CD8-positive, alpha-beta memory T cell (primary cell): Measurements from ENCODE around the gene SCEL. TPM values are rescaled to one million over a fixed set of nuclear protein-coding genes. Genes with fewer than 3 reads are reported as not detected.

Source experiments
- CTCF ChIA-PET: fragments of 350-600 bp; sonication (Branson Sonifier 250); formaldehyde crosslinking; loops from one replicate; lab custom pipeline; 2021; ENCODE audit warnings: antibody characterized with exemption; lab: Charles Lee
- POLR2A ChIA-PET: fragments of 350-600 bp; sonication (Branson Sonifier 250); formaldehyde crosslinking; loops from one replicate; lab custom pipeline; 2021; ENCODE audit warnings: antibody characterized with exemption; lab: Charles Lee
- DNase-seq, 5 donors: peaks; one replicate each; pipeline versions ENCODE4 v3.0.0 to v3.0.0-alpha.2; 2020 to 2022; ENCODE audit warnings: mixed read lengths in 1 of 5
- H3K27ac ChIP-seq: one replicate; pipeline ENCODE4 v1.7.0; 2013; ENCODE audit warnings: low read depth, mild to moderate bottlenecking, low read length, moderate library complexity
- H3K27me3 ChIP-seq: 2 replicates; pipeline ENCODE4 v1.7.0; 2013; ENCODE audit warnings: low read length, mild to moderate bottlenecking; ENCODE audit not compliant: insufficient read depth, poor library complexity, severe bottlenecking
- H3K36me3 ChIP-seq: 2 replicates; pipeline ENCODE4 v1.7.0; 2013; ENCODE audit warnings: mild to moderate bottlenecking, low read length, moderate library complexity; ENCODE audit not compliant: insufficient read depth
- H3K4me1 ChIP-seq: 2 replicates; pipeline ENCODE4 v1.7.0; 2013; ENCODE audit warnings: mild to moderate bottlenecking, low read length, moderate library complexity; ENCODE audit not compliant: insufficient read depth
- H3K4me3 ChIP-seq: 2 replicates; pipeline ENCODE4 v1.7.0; 2013; ENCODE audit warnings: mild to moderate bottlenecking, low read length
- H3K9me3 ChIP-seq: 2 replicates; pipeline ENCODE4 v1.7.0; 2013; ENCODE audit warnings: mild to moderate bottlenecking, low read length
- H3K27ac Mint-ChIP-seq, 8 donors: one replicate each; pipeline ENCODE4 v1.8.0; 2020 to 2021; ENCODE audit warnings: mixed read lengths in 8 of 8, mild to moderate bottlenecking in 6 of 8, inconsistent platforms in 3 of 8, moderate library complexity in 3 of 8
- H3K27me3 Mint-ChIP-seq, 2 donors: one replicate each; pipeline ENCODE4 v1.8.0; 2020 to 2021; ENCODE audit warnings: mixed read lengths in 2 of 2, mild to moderate bottlenecking in 1 of 2, moderate library complexity in 1 of 2
- H3K36me3 Mint-ChIP-seq, 3 donors: one replicate each; pipeline ENCODE4 v1.8.0; 2020 to 2021; ENCODE audit warnings: mixed read lengths in 3 of 3, inconsistent platforms in 1 of 3, mild to moderate bottlenecking in 1 of 3
- H3K4me1 Mint-ChIP-seq, 3 donors: one replicate each; pipeline ENCODE4 v1.8.0; 2020 to 2021; ENCODE audit warnings: mixed read lengths in 3 of 3, inconsistent platforms in 1 of 3, mild to moderate bottlenecking in 1 of 3
- H3K4me3 Mint-ChIP-seq, 7 donors: one replicate each; pipeline ENCODE4 v1.8.0; 2020 to 2021; ENCODE audit warnings: mixed read lengths in 7 of 7, mild to moderate bottlenecking in 6 of 7, moderate library complexity in 4 of 7, inconsistent platforms in 2 of 7
- H3K9me3 Mint-ChIP-seq, 5 donors: one replicate each; pipeline ENCODE4 v1.8.0; 2020 to 2022; ENCODE audit warnings: mixed read lengths in 5 of 5, mild to moderate bottlenecking in 3 of 5, moderate library complexity in 2 of 5, inconsistent platforms in 1 of 5
- polyA plus RNA-seq: library from polyadenylated mRNA; unstranded; fragments of 300-500 nt; fragmentation: Illumina TruSeq; gene quantifications from one replicate; pipeline ENCODE4 v1.2.3, GENCODE V29; 2021
- total RNA-seq, 2 experiments: library from RNA; stranded (reverse); gene quantifications; one replicate each; pipeline ENCODE4 v1.2.3, GENCODE V29; 2021

Gene SCEL
- total and polyA plus RNA-seq, 3 experiments from 2014 or later = not detected

- peaks cover 3 to 32% of the 10 kb centered on the region in 2 donors for H3K27me3 Mint-ChIP-seq
- H3K9me3 ChIP-seq = no peaks in the 10 kb centered on the region
- H3K27ac ChIP-seq = no peak overlapping the region
- no peak overlapping the region for H3K27ac Mint-ChIP-seq
- no peak for DNase-seq
- no peaks in the 10 kb centered on the region for H3K9me3 Mint-ChIP-seq
- ChIA-PET CTCF (no interaction called here), POLR2A (no interaction called here)
- no peaks in the 10 kb centered on the region for H3K27me3 ChIP-seq
- H3K4me3 ChIP-seq = no peak overlapping the region
- no peaks in the 10 kb centered on the region for H3K36me3 Mint-ChIP-seq
- no peaks in the 10 kb centered on the region for H3K4me1 Mint-ChIP-seq
- no peaks in the 10 kb centered on the region for H3K4me1 ChIP-seq
- no peak overlapping the region for H3K4me3 Mint-ChIP-seq
- no peaks in the 10 kb centered on the region for H3K36me3 ChIP-seq
Observed at GRCh38 chr13:77523386-77523785, 12.1 kb upstream of the SCEL start.

- H3K9me3 ChIP-seq = no peaks in the 10 kb centered on the region
- no peak overlapping the region for H3K27ac ChIP-seq
- no peaks in the 10 kb centered on the region for H3K36me3 Mint-ChIP-seq
- H3K4me1 Mint-ChIP-seq = no peaks in the 10 kb centered on the region
- H3K27me3 Mint-ChIP-seq = peaks cover 3 to 32% of the 10 kb centered on the region in 2 donors
- H3K36me3 ChIP-seq = no peaks in the 10 kb centered on the region
- no peak overlapping the region for H3K27ac Mint-ChIP-seq
- POLR2A ChIA-PET = no interaction called here
- no peaks in the 10 kb centered on the region for H3K4me1 ChIP-seq
- CTCF ChIA-PET = no interaction called here
- no peak overlapping the region for H3K4me3 Mint-ChIP-seq
- no peaks in the 10 kb centered on the region for H3K9me3 Mint-ChIP-seq
- no peak overlapping the region for H3K4me3 ChIP-seq
- H3K27me3 ChIP-seq = no peaks in the 10 kb centered on the region
- DNase-seq = no peak
Observed at GRCh38 chr13:77523834-77524728, 11.4 kb upstream of the SCEL start.

GRCh38 chr13:77528414-77528813 is 7.1 kb upstream of the SCEL start:
- no peak overlapping the region for H3K27ac Mint-ChIP-seq
- Histone ChIP-seq H3K9me3 (no peaks in the 10 kb centered on the region), H3K4me1 (no peaks in the 10 kb centered on the region), H3K27me3 (no peaks in the 10 kb centered on the region), H3K27ac (no peak overlapping the region), H3K4me3 (no peak overlapping the region), H3K36me3 (no peaks in the 10 kb centered on the region)
- CTCF ChIA-PET = interaction anchor here (1.5 kb wide), 2 partner anchors 10 to 14 kb away, joined by 3 read pairs; no protein-coding TSS in a partner anchor
- H3K9me3 Mint-ChIP-seq = no peaks in the 10 kb centered on the region
- DNase-seq = no peak
- no peaks in the 10 kb centered on the region for H3K4me1 Mint-ChIP-seq
- no peak overlapping the region for H3K4me3 Mint-ChIP-seq
- POLR2A ChIA-PET = no interaction called here
- H3K27me3 Mint-ChIP-seq = peaks cover 0 to 28% of the 10 kb centered on the region in 2 donors
- no peaks in the 10 kb centered on the region for H3K36me3 Mint-ChIP-seq

- Mint-ChIP-seq H3K4me3 (no peak overlapping the region), H3K4me1 (no peaks in the 10 kb centered on the region), H3K9me3 (no peaks in the 10 kb centered on the region), H3K27ac (no peak overlapping the region), H3K36me3 (no peaks in the 10 kb centered on the region), H3K27me3 (peaks cover 0 to 23% of the 10 kb centered on the region in 2 donors)
- POLR2A ChIA-PET = no interaction called here
- Histone ChIP-seq H3K4me3 (no peak overlapping the region), H3K4me1 (no peaks in the 10 kb centered on the region), H3K36me3 (no peaks in the 10 kb centered on the region), H3K27me3 (no peaks in the 10 kb centered on the region), H3K9me3 (no peaks in the 10 kb centered on the region), H3K27ac (no peak overlapping the region)
- DNase-seq = no peak
- CTCF ChIA-PET = interaction anchor here (0.8 to 1.5 kb wide), 2 partner anchors 9 to 14 kb away, joined by 3 read pairs; no protein-coding TSS in a partner anchor
Observed at GRCh38 chr13:77528834-77529500, 6.5 kb upstream of the SCEL start.

- Histone ChIP-seq H3K4me3 (no peak overlapping the region), H3K4me1 (no peaks in the 10 kb centered on the region), H3K27me3 (no peaks in the 10 kb centered on the region), H3K9me3 (no peaks in the 10 kb centered on the region), H3K36me3 (no peaks in the 10 kb centered on the region), H3K27ac (no peak overlapping the region)
- ChIA-PET POLR2A (no interaction called here), CTCF (interaction anchor here (0.8 to 1.5 kb wide), 2 partner anchors 8 to 15 kb away, joined by 3 read pairs; no protein-coding TSS in a partner anchor)
- DNase-seq = no peak
- Mint-ChIP-seq H3K4me3 (no peak overlapping the region), H3K9me3 (no peaks in the 10 kb centered on the region), H3K4me1 (no peaks in the 10 kb centered on the region), H3K27ac (no peak overlapping the region), H3K27me3 (peaks cover 0 to 18% of the 10 kb centered on the region in 2 donors), H3K36me3 (no peaks in the 10 kb centered on the region)
Observed at GRCh38 chr13:77529501-77529840, 6.0 kb upstream of the SCEL start.

- Mint-ChIP-seq H3K27ac (no peak overlapping the region), H3K4me3 (no peak overlapping the region), H3K27me3 (peaks cover 2 to 12% of the 10 kb centered on the region in 2 donors), H3K36me3 (no peaks in the 10 kb centered on the region), H3K9me3 (no peaks in the 10 kb centered on the region), H3K4me1 (no peaks in the 10 kb centered on the region)
- ChIA-PET POLR2A (no interaction called here), CTCF (no interaction called here)
- Histone ChIP-seq H3K36me3 (no peaks in the 10 kb centered on the region), H3K27ac (no peak overlapping the region), H3K27me3 (no peaks in the 10 kb centered on the region), H3K4me1 (no peaks in the 10 kb centered on the region), H3K9me3 (no peaks in the 10 kb centered on the region), H3K4me3 (no peak overlapping the region)
- no peak for DNase-seq
Observed at GRCh38 chr13:77530875-77531274, 4.6 kb upstream of the SCEL start.

GRCh38 chr13:77532983-77533382 is 2.5 kb upstream of the SCEL start:
- POLR2A ChIA-PET = no interaction called here

More at GRCh38 chr13:77532983-77533382, 2.5 kb upstream of the SCEL start:
- no peaks in the 10 kb centered on the region for H3K36me3 Mint-ChIP-seq
- CTCF ChIA-PET = no interaction called here
- no peaks in the 10 kb centered on the region for H3K4me1 ChIP-seq
- no peaks in the 10 kb centered on the region for H3K4me1 Mint-ChIP-seq
- H3K27ac Mint-ChIP-seq = no peak overlapping the region
- DNase-seq = no peak
- H3K9me3 ChIP-seq = no peaks in the 10 kb centered on the region
- H3K4me3 ChIP-seq = no peak overlapping the region
- no peaks in the 10 kb centered on the region for H3K36me3 ChIP-seq
- H3K27me3 ChIP-seq = no peaks in the 10 kb centered on the region
- H3K27me3 Mint-ChIP-seq = peaks cover 2 to 16% of the 10 kb centered on the region in 2 donors
- H3K9me3 Mint-ChIP-seq = no peaks in the 10 kb centered on the region
- no peak overlapping the region for H3K27ac ChIP-seq
- H3K4me3 Mint-ChIP-seq = no peak overlapping the region
